ENCODE measurements around the gene GUCA1A. TPM values are rescaled to one million over a fixed set of nuclear protein-coding genes. Genes with fewer than 3 reads are reported as not detected.

Gene GUCA1A
- total RNA-seq, 4 donors from 2014 or later = not detected

GRCh38 chr6:42133926-42134325, 39.2 kb upstream of the GUCA1A start:
- no peak overlapping the region for H3K27ac ChIP-seq (replicated peaks in 1 of 4)
- H3K4me3 ChIP-seq = no peak overlapping the region
- TF ChIP-seq CTCF (IDR thresholded peaks at IDR 0.05) (no peak), POLR2AphosphoS5 (IDR thresholded peaks at IDR 0.05) (no peak), POLR2A (IDR thresholded peaks at IDR 0.05; ENCODE audit: low read depth) (no peak), EP300 (IDR thresholded peaks at IDR 0.05) (no peak)
- H3K9me3 ChIP-seq = no peaks in the 10 kb centered on the region
- H3K4me1 ChIP-seq = no peaks in the 10 kb centered on the region
- peaks cover 0 to 16% (median 0%) of the 10 kb centered on the region in 4 donors for H3K27me3 ChIP-seq
- WGBS = 90% methylated on average over 4 of the region's 4 CpGs
- no peak for DNase-seq (ENCODE audit: extremely low spot score)
- intact Hi-C loops (cut with DNase I) = no loop called here
- no peaks in the 10 kb centered on the region for H3K36me3 ChIP-seq

GRCh38 chr6:42135161-42135560, 38.0 kb upstream of the GUCA1A start:
- Histone ChIP-seq H3K4me1 (peaks cover 0 to 3% (median 0%) of the 10 kb centered on the region in 4 donors), H3K27me3 (peaks cover 0 to 16% (median 0%) of the 10 kb centered on the region in 4 donors), H3K9me3 (no peaks in the 10 kb centered on the region), H3K36me3 (no peaks in the 10 kb centered on the region), H3K4me3 (no peak overlapping the region), H3K27ac (replicated peaks in 1 of 4) (no peak overlapping the region)
- no peak for DNase-seq (ENCODE audit: extremely low spot score)
- intact Hi-C loops (cut with DNase I) = no loop called here
- 89% methylated on average over 10 of the region's 12 CpGs for WGBS
- no peak for TF ChIP-seq EP300 (IDR thresholded peaks at IDR 0.05)
- TF ChIP-seq POLR2A (IDR thresholded peaks at IDR 0.05; ENCODE audit: low read depth) = no peak
- no peak for TF ChIP-seq CTCF (IDR thresholded peaks at IDR 0.05)
- TF ChIP-seq POLR2AphosphoS5 (IDR thresholded peaks at IDR 0.05) = no peak

GRCh38 chr6:42135722-42136121, 37.4 kb upstream of the GUCA1A start:
- no peak overlapping the region for H3K4me3 ChIP-seq
- no peaks in the 10 kb centered on the region for H3K36me3 ChIP-seq
- peaks cover 0 to 3% (median 0%) of the 10 kb centered on the region in 4 donors for H3K4me1 ChIP-seq
- intact Hi-C loops (cut with DNase I) = no loop called here
- H3K9me3 ChIP-seq = no peaks in the 10 kb centered on the region
- 92% methylated on average over 2 of the region's 2 CpGs for WGBS
- DNase-seq (ENCODE audit: extremely low spot score) = no peak
- TF ChIP-seq POLR2AphosphoS5 (IDR thresholded peaks at IDR 0.05) = no peak
- TF ChIP-seq POLR2A (IDR thresholded peaks at IDR 0.05; ENCODE audit: low read depth) = no peak
- TF ChIP-seq CTCF (IDR thresholded peaks at IDR 0.05) = no peak
- TF ChIP-seq EP300 (IDR thresholded peaks at IDR 0.05) = no peak
- H3K27ac ChIP-seq (replicated peaks in 1 of 4) = no peak overlapping the region
- peaks cover 0 to 18% (median 0%) of the 10 kb centered on the region in 4 donors for H3K27me3 ChIP-seq

GRCh38 chr6:42136508-42137193, 36.5 kb upstream of the GUCA1A start:
- intact Hi-C loops (cut with DNase I) = no loop called here
- TF ChIP-seq EP300 (IDR thresholded peaks at IDR 0.05) (no peak), POLR2A (IDR thresholded peaks at IDR 0.05; ENCODE audit: low read depth) (no peak), POLR2AphosphoS5 (IDR thresholded peaks at IDR 0.05) (no peak), CTCF (IDR thresholded peaks at IDR 0.05) (no peak)
- Histone ChIP-seq H3K36me3 (no peaks in the 10 kb centered on the region), H3K27ac (replicated peaks in 1 of 4) (no peak overlapping the region), H3K27me3 (peaks cover 0 to 23% (median 3%) of the 10 kb centered on the region in 4 donors), H3K4me3 (no peak overlapping the region), H3K4me1 (peaks cover under 1 to 3% (median 3%) of the 10 kb centered on the region in 4 donors), H3K9me3 (no peaks in the 10 kb centered on the region)
- DNase-seq (ENCODE audit: extremely low spot score) = no peak
- WGBS = 63% methylated on average over 12 of the region's 14 CpGs
